NCI-H82 treated with DMSO at 0.1 percent for 48 hours (cell line): ENCODE data around the gene TMA7B.

Source experiments
- DNase-seq: peaks from one replicate; lab custom pipeline; 2025; ENCODE audit not compliant: unreplicated experiment; lab: John Stamatoyannopoulos, UW

TMA7B gene

DNA sequence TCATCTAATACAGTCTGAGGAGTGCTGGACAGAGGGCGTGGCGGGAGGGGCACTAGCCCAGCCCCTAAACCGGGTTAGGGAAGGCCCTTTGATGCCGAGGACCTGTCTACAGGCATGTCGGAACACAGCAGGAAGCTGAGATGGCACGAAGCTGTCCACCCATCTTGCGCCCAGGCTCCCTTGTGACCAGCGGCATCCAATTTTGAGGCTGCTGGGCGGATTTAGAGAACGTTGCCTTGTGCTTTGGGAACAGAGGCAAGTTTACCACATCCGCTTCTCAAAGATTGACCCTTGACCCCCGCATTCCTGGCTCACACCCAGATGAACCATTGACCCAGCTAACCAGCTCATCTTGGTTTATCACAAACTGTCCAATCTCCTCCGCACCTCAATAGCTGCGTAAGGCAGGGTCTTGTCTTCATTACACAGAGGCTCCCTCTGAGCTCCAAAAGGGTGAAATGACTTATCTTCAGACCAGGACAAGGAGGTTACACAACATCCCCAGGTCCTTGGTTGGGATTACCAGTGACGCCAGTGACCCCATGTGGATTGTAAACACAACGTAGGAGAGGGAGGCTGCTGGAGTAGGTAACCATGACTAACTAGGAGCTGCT, 39.1 kb downstream of the TMA7B start:
- DNase-seq, result no peak

DNA sequence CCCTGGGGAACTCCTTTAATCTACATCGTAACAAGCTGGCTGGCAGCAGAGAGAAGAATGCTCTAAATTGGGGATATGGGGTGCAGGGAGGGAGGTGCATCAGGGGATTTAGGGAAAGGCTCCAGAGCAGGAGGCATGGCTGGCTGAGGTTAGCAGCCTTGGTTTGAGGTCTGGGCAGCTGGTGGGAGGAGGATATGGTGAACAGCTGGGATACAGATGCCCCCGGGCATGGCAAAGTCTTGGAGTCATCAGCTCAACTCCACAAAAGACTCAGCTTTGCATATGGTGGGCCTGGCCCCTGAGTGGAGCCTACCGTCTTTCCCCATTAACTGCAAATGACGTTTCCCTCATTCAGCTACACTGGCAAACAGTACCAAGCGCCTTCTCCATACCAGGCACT, 40.0 kb downstream of the TMA7B start:
- DNase-seq, result no peak

DNA sequence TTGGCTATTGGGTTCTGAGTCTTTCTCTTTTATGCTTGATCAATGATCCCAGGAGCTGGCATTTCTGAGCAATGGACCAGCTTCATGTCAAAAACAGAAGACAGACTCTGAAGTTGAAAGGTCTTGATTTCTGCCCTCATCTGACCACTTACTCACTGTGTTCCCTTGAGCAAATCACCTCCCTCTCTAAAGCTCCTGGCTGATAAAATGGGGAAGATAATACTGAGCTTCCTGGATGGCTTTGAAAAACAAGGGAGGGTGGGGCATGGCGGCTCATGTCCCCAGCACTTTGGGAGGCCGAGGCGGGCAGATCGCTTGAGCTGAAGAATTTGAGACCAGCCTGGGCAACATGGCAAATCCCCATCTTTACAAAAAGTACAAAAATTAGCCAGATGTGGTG, 40.9 kb downstream of the TMA7B start:
- no peak for DNase-seq

DNA sequence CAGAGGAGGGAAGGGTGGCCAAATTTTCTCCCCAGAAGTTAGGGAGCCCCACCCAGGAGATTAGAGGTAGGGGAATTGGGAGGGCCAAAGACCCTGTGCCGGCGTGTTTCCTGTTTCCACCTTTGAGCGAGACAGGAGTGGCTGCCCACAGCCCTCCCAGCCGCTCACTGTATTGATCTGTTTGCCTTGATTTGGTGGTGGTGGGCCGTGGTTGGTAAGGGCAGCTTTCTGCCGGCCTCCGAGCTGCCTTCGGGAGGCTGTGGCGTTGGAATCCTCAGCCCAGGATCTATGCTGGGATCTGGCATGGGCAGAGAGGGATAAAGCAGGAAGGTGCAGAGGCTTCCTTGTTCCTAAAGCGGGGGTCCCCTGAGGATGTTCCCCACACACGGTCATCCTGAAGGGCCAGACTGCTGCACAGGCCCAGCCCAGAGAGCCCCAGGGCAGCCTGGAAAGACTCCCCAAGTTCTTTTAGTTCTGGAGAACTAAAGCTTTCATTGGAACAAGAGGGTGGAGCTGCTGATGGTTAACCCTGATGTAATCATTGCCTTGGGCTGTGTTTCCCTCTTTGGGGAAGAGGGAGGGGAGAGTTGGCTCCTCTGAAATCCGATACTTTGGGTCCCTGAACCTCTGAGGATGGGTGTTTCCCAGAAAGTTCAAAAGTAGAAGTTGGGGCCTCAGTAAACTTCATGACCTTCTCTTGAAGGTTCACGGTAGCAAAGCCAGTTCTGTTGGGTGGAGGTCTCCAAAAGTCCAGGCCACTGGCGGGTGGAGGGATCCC, 41.8 kb downstream of the TMA7B start:
- no peak for DNase-seq

DNA sequence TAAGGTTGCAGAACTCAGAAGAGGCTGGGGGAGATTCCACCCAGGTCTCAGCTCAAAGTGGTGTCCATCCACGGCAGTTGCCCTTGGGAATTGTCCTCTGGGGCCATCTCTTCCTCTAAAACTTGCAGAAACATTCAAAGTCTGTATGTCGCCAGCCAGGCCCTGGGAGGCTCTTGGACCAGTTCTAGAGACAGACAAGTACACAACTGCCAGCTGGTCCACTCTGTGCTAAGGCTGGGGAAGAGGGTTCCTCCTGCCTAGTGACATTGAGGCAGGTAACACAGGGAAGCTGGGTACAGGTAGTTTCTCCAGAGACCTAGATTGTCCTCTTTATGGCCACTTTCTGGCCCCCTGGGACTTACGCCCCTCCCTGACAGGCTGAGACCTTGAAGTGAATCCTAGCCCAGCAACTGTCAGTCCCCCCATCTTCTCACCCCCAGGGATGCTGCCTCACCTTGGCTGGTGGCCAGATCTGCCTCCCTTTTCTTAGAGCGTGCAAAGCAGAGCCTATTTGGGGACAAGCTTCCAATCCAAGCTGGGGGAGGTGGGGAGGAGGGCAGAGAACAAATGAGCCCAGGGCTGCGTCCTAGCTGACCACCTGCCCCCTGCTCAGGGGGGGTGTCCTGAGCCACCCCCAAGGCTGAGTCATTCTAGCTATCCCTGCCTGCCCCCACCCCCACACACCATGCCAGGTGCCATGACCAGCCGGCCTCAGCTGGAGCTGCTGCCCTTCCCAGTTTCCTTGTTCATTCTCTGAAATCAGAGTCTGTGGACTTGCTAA, 42.9 kb downstream of the TMA7B start:
- no peak for DNase-seq

DNA sequence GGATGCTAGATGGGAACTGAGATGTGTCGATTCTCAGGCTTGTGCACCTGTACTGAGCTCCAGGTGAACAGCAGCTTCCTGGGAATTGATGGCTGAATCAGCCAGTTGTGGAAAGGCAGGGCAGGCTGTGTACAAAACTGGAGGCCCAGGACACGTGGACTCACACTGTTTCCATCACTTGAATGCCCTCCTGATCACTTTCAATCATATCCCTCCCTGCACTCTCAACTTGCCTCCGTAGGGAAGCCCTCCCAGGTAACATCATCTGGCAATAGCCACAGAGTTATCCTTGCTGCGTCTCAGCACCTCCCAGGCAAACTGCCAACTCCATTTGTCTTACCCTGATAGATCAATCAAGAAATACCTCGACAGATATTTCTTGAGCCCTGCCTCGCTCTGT, 44.6 kb downstream of the TMA7B start:
- no peak for DNase-seq

DNA sequence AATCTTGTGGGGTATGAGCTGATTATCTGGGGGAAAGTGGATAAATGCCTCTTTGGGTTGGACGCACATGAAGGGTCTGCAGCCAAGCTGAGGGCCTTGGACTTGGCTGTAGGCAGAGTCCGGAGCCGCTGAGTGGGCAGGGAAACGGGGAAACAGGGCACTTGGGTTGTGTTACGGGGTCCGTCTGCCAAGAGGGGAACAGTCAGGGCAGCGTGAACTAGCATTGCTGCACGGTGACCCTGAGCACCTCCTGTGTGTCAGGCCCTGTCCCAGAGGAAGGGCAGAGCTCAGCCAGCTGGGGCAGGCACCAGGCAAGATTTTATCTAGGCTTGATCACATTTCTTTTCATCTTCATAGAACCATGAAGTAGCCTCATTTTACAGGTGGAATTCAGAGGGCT, 46.4 kb downstream of the TMA7B start:
- no peak for DNase-seq

DNA sequence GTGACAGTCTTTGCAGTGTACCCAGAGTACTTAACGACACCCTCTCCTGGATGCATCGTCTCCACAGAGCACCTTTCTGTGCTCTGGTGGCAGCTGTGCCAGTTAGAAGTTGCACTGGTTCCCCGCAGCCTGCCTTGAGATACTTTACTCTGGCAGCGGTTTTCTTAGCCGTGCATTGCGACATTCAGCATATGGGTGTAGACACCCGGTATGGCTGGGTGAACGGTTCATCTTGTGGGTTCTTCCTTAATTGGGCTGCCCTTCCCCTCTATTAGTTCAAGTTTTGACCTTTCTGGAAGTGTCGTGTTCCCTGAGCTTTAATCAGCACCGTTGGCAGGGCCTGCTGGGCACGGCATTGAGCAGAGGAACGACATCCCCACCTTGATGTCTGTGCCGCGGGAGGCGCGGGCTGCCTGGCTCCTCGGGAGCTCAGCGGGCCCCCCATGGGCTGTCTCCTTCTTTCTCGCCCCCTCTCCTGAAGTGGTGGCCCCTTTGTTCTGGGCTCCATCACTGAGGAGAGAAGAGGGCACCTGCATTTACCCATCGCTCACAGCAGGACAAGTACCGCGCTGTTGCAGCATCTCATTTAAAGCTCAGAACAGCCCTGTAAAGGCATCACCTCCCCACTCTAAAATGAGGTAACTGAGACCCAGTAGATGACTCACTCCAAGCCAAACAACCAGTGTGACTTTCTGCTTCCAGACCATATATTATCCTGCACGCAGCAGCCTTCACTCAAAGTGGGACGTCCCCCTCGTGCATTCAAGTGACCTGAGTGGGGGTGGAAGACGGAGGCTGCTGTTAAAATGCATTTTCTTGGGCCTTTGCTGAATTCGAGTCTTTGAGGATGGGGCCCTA, 47.9 kb downstream of the TMA7B start:
- DNase-seq, result no peak

DNA sequence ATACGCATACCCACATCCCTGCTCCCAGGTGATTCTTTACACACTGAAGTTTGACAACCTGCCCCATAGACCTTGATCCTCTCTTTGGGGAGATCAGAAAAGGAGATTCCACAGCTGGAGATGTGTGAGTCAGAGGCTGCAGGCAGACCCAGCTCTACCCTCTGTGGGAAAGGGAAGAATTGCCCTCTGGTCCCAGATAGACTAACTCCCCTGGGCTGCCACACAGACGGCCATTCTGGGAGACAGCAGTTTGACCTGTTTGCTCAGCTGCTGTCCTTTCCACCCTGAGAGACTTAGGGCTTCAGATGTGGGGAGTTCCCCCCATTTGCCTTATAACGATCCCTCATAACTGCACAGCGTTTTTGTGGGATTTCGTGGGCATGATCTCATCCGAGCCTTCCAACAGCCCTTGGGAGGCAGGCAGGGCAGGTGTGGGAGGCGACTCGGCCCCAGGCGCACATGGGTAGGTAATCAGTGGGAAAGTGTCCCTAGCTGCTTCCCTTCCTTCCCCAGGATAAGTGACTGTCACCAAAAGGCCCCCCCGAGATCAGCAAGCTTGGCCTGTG, 48.6 kb downstream of the TMA7B start:
- no peak for DNase-seq

DNA sequence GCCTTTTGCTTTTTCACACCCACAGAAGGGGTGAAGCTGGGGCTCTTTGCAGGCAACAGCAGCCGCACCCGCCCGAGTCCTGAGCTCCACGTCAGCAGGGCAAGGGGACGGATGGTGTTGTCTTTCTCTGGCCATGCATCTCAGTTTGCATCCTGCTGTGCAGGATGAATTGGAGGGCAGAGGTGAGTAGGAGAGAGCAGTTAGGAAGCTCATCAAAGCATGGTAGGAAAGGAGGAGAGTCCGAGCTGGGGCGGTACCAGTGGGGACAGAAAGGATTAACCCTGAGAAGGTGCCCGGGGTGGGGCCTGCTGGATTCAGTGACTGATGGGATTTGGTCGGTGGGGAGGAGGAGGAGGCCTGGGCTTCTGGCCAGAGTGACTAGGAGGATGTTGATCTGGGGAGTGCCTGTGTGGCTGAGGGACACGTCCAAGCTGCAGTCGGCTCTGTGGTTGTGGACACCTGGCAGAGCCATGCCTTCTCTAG, 49.1 kb downstream of the TMA7B start:
- DNase-seq, result peak; percentile 73

DNA sequence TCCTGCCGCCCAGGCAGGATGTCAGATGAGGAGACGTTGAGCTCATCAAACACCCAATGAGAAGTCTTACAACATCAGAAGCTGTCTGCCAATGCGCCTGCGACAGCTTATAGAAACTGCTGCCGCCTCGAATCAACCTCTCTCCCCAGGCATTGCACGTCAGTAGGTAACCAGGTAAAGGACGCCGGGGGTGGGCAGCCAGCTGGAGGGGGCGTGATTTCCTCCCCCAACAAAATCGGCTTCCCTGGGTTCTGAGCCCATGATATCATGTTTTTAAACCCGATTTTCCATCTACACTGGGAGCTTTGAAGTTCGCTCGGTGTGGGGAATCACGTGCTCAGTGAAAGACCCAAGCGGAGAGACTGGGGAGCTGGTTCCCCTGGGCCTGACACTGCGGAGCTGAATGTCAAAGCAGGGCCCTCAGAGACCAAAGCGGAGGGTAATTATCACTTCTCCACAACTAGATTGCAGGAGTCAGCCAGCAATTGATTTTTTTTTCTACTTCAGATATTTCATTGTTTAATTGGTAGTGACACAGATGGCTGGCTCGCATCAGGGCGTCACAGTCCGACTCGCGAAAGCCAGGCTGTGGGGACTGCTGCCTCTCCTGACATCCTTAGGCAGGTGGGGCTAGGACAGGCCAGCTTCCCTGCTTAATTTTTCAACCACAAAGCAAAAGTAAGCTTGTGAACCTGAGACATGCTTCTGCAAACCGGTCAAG, 49.9 kb downstream of the TMA7B start:
- no peak for DNase-seq

DNA sequence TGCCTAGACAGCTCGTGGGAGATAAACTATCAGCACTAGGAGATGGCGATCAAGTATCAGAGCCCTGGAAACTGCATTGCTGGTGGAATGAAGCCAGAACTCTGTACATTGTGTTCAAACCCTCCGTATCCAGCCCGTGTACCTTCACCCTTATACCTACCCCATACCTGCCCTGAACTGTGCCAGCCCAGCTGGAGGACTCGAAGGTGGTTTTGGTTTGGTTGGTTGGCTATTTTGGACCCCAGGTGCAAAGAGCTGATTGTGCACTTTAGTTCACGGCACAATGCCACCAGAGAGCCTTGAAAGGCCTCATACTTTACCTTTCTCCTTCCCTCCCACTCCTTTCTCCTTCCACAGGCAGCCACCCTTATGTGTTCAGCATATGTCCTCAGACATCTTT, 50.5 kb downstream of the TMA7B start:
- DNase-seq, result no peak
